ENCODE data around the gene SP140L.

DNA sequence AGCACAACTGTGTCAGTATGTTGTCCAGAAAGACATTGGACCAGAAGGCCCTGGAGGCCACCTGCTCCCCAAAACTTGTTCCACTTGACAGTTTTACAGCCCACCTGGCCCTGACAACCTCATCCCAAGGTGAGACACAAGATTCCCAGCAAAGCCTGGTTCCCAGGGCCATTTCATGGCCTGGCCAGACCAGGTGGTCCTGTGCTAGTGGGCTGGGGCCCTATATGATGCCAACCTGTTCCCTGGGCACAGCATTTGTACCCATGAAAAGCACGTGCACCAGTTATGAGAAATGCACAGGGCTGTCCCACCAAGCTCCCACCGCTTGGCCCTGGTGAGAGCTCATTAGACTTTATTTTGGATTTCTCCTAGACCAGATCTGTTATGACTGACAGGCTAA, 6.0 kb upstream of the SP140L start:
- TF ChIP-seq CTCF (IDR thresholded peaks at IDR 0.05), result no peak
- TF ChIP-seq, protein P1, sequence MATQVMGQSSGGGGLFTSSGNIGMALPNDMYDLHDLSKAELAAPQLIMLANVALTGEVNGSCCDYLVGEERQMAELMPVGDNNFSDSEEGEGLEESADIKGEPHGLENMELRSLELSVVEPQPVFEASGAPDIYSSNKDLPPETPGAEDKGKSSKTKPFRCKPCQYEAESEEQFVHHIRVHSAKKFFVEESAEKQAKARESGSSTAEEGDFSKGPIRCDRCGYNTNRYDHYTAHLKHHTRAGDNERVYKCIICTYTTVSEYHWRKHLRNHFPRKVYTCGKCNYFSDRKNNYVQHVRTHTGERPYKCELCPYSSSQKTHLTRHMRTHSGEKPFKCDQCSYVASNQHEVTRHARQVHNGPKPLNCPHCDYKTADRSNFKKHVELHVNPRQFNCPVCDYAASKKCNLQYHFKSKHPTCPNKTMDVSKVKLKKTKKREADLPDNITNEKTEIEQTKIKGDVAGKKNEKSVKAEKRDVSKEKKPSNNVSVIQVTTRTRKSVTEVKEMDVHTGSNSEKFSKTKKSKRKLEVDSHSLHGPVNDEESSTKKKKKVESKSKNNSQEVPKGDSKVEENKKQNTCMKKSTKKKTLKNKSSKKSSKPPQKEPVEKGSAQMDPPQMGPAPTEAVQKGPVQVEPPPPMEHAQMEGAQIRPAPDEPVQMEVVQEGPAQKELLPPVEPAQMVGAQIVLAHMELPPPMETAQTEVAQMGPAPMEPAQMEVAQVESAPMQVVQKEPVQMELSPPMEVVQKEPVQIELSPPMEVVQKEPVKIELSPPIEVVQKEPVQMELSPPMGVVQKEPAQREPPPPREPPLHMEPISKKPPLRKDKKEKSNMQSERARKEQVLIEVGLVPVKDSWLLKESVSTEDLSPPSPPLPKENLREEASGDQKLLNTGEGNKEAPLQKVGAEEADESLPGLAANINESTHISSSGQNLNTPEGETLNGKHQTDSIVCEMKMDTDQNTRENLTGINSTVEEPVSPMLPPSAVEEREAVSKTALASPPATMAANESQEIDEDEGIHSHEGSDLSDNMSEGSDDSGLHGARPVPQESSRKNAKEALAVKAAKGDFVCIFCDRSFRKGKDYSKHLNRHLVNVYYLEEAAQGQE (IDR thresholded peaks at IDR 0.05; ENCODE audit: insufficient read depth in 1 of 2, low read depth in 2 of 2, low read length in 1 of 2), result no peak
- no peak for TF ChIP-seq SIN3A (IDR thresholded peaks at IDR 0.05; ENCODE audit: borderline replicate concordance, insufficient read depth, low read depth, low read length)
- TF ChIP-seq POLR2AphosphoS5 (IDR thresholded peaks at IDR 0.05; ENCODE audit: low read depth, low read length), result no peak
- no peak for TF ChIP-seq TCF7L2 (IDR thresholded peaks at IDR 0.05; ENCODE audit: low read depth, low read length)
